WTC11 (cell line): ENCODE results near the gene OPRM1. TPM values are rescaled to one million over a fixed set of nuclear protein-coding genes. Genes with fewer than 3 reads are reported as not detected.
A peak's percentile ranks its signal among the peaks of the same experiment; 100 is the strongest.

Experiments used
- ATAC-seq: fragments of 200-7000 bp; cut with Tn5 transposase; 2 replicates; pipeline ENCODE4 v1.10.0; 2021; ENCODE audit warnings: mild to moderate bottlenecking, moderate library complexity
- CTCF ChIA-PET: fragments of 300-600 bp; sonication (Branson Sonifier 250); formaldehyde crosslinking; loops from one replicate; lab custom pipeline; 2021; ENCODE audit warnings: antibody characterized with exemption; lab: Charles Lee
- POLR2A ChIA-PET: fragments of 350-600 bp; sonication (Branson Sonifier 250); formaldehyde crosslinking; loops from one replicate; lab custom pipeline; 2021; ENCODE audit warnings: antibody characterized with exemption; lab: Charles Lee
- DNase-seq: peaks from one replicate; pipeline ENCODE4 v3.0.0; 2021; ENCODE audit warnings: low spot score
- H3K27ac Mint-ChIP-seq: 2 replicates; pipeline ENCODE4 v1.8.0; 2021; ENCODE audit warnings: mixed read lengths
- H3K27me3 Mint-ChIP-seq: 2 replicates; pipeline ENCODE4 v1.8.0; 2021; ENCODE audit warnings: low read depth, mild to moderate bottlenecking, moderate library complexity, mixed read lengths
- H3K36me3 Mint-ChIP-seq: 2 replicates; pipeline ENCODE4 v1.8.0; 2021; ENCODE audit warnings: mixed read lengths
- H3K4me1 Mint-ChIP-seq: 2 replicates; pipeline ENCODE4 v1.8.0; 2022; ENCODE audit warnings: mixed read lengths
- H3K4me3 Mint-ChIP-seq: 2 replicates; pipeline ENCODE4 v1.8.0; 2021; ENCODE audit warnings: mild to moderate bottlenecking, moderate library complexity, mixed read lengths
- H3K9me3 Mint-ChIP-seq: 2 replicates; pipeline ENCODE4 v1.8.0; 2021; ENCODE audit warnings: mixed read lengths
- CBFB ChIP-seq: sonication (generic); formaldehyde crosslinking; IDR thresholded peaks from 2 replicates; pipeline ENCODE4 v1.8.1; 2022; ENCODE audit warnings: mild to moderate bottlenecking, low read depth, missing genetic modification reagents
- CTCF ChIP-seq: fragments of 200-600 bp; IDR thresholded peaks from 2 replicates; pipeline ENCODE4 v1.8.0; 2022; ENCODE audit warnings: antibody characterized with exemption
- E2F1 ChIP-seq: sonication (generic); formaldehyde crosslinking; IDR thresholded peaks from 2 replicates; pipeline ENCODE4 v1.8.0; 2022; ENCODE audit warnings: mild to moderate bottlenecking, missing genetic modification reagents
- E2F4 ChIP-seq: sonication (generic); formaldehyde crosslinking; IDR thresholded peaks from 2 replicates; pipeline ENCODE4 v1.8.1; 2022; ENCODE audit warnings: low read depth, mild to moderate bottlenecking, moderate library complexity, missing genetic modification reagents, borderline replicate concordance
- GTF2I ChIP-seq: fragments of 250-450 bp; sonication (Bioruptor Pico); conservative IDR thresholded peaks from 2 replicates; pipeline ENCODE4 v1.4.0; 2021; ENCODE audit warnings: mild to moderate bottlenecking
- IRF1 ChIP-seq: sonication (generic); formaldehyde crosslinking; IDR thresholded peaks from 2 replicates; pipeline ENCODE4 v1.8.0; 2023; ENCODE audit warnings: missing genetic modification reagents
- OVOL2 ChIP-seq: fragments of 250-450 bp; sonication (Bioruptor Pico); IDR thresholded peaks from 2 replicates; pipeline ENCODE4 v1.9.0; 2021; ENCODE audit warnings: mild to moderate bottlenecking, borderline replicate concordance
- PREB ChIP-seq: sonication (generic); formaldehyde crosslinking; IDR thresholded peaks from 2 replicates; pipeline ENCODE4 v1.8.1; 2022; ENCODE audit warnings: mild to moderate bottlenecking, missing genetic modification reagents, moderate library complexity, borderline replicate concordance
- SMAD4 ChIP-seq: sonication (generic); formaldehyde crosslinking; IDR thresholded peaks from 2 replicates; pipeline ENCODE4 v1.8.0; 2022; ENCODE audit warnings: mild to moderate bottlenecking, missing genetic modification reagents
- ZBTB43 ChIP-seq: sonication (generic); formaldehyde crosslinking; IDR thresholded peaks from 2 replicates; pipeline ENCODE4 v1.8.1; 2023; ENCODE audit warnings: mild to moderate bottlenecking, missing genetic modification reagents
- ZNF121 ChIP-seq: sonication (generic); formaldehyde crosslinking; IDR thresholded peaks from 2 replicates; pipeline ENCODE4 v1.8.0; 2023; ENCODE audit warnings: missing genetic modification reagents
- ZNF396 ChIP-seq: fragments of 250-450 bp; sonication (Bioruptor Pico); IDR thresholded peaks from 2 replicates; pipeline ENCODE4 v1.8.0; 2021; ENCODE audit warnings: mild to moderate bottlenecking, moderate library complexity, borderline replicate concordance
- ZSCAN18 ChIP-seq: fragments of 250-450 bp; sonication (Bioruptor Pico); IDR thresholded peaks from 2 replicates; pipeline ENCODE4 v2.1.2; 2022; ENCODE audit warnings: mild to moderate bottlenecking, moderate library complexity
- total RNA-seq: library from RNA; stranded (reverse); gene quantifications from 3 replicates; pipeline ENCODE4 v1.2.3, GENCODE V29; 2021

OPRM1 gene
- total RNA-seq, 1 experiment from 2014 or later, result not detected

- no peak overlapping the region for H3K4me3 Mint-ChIP-seq
- ChIA-PET CTCF (interaction anchor here (1.0 kb wide), 1 partner anchor 402 kb away, joined by 3 read pairs; no protein-coding TSS in a partner anchor), POLR2A (no interaction called here)
- no peaks in the 10 kb centered on the region for H3K36me3 Mint-ChIP-seq
- peaks cover 27% of the 10 kb centered on the region for H3K4me1 Mint-ChIP-seq
- H3K27me3 Mint-ChIP-seq, result no peaks in the 10 kb centered on the region
- ATAC-seq (no peak), DNase-seq (no peak)
- no peak overlapping the region for H3K27ac Mint-ChIP-seq
- H3K9me3 Mint-ChIP-seq, result 0 out of 2 replicates have a peak, but pooled peaks cover 6% of the 10 kb centered on the region
- TF ChIP-seq SMAD4 (CRISPR knock-in tag) (no peak), IRF1 (no peak), E2F1 (CRISPR knock-in tag) (no peak), E2F4 (CRISPR knock-in tag) (no peak)
Observed at GRCh38 chr6:154140743-154141142, 101.7 kb downstream of the OPRM1 start.

- Mint-ChIP-seq H3K27me3 (no peaks in the 10 kb centered on the region), H3K4me1 (peaks cover 27% of the 10 kb centered on the region), H3K4me3 (no peak overlapping the region)
- ChIA-PET CTCF (no interaction called here), POLR2A (no interaction called here)
- no peak for TF ChIP-seq ZNF121 (CRISPR knock-in tag)
- TF ChIP-seq, all 79 proteins: peak for 0
- peaks cover 21% of the 10 kb centered on the region for H3K9me3 Mint-ChIP-seq
- ATAC-seq, result no peak
- DNase-seq, result no peak
- no peak overlapping the region for H3K27ac Mint-ChIP-seq
- H3K36me3 Mint-ChIP-seq, result no peaks in the 10 kb centered on the region
Observed at GRCh38 chr6:154143753-154144152, 104.7 kb downstream of the OPRM1 start.

- CTCF ChIA-PET, result interaction anchor here (0.7 kb wide), 1 partner anchor 120 kb away, joined by 4 read pairs; no protein-coding TSS in a partner anchor
- H3K27ac Mint-ChIP-seq, result no peak overlapping the region
- no peak overlapping the region for H3K4me3 Mint-ChIP-seq
- peaks cover 17% of the 10 kb centered on the region for H3K36me3 Mint-ChIP-seq
- H3K4me1 Mint-ChIP-seq, result peaks cover 4% of the 10 kb centered on the region
- H3K9me3 Mint-ChIP-seq, result peaks cover 28% of the 10 kb centered on the region
- DNase-seq (peak; percentile 51), ATAC-seq (no peak)
- POLR2A ChIA-PET, result no interaction called here
- no peaks in the 10 kb centered on the region for H3K27me3 Mint-ChIP-seq
- no peak for TF ChIP-seq CBFB (CRISPR knock-in tag)
- peak; percentile 74 for TF ChIP-seq CTCF
- TF ChIP-seq ZBTB43, result no peak
- TF ChIP-seq ZNF396 (CRISPR knock-in tag), result no peak
Observed at GRCh38 chr6:154154389-154154967, 115.4 kb downstream of the OPRM1 start.

GRCh38 chr6:154156135-154156896, 117.3 kb downstream of the OPRM1 start:
- no peak overlapping the region for H3K4me3 Mint-ChIP-seq
- ChIA-PET CTCF (no interaction called here), POLR2A (no interaction called here)
- no peak overlapping the region for H3K27ac Mint-ChIP-seq
- H3K9me3 Mint-ChIP-seq, result peaks cover 20% of the 10 kb centered on the region
- no peaks in the 10 kb centered on the region for H3K27me3 Mint-ChIP-seq
- ATAC-seq (peak; percentile 97), DNase-seq (peak; percentile 50)
- H3K4me1 Mint-ChIP-seq, result peaks cover 4% of the 10 kb centered on the region
- TF ChIP-seq PREB (CRISPR knock-in tag) (no peak), GTF2I (CRISPR knock-in tag) (no peak), ZSCAN18 (CRISPR knock-in tag) (no peak), OVOL2 (CRISPR knock-in tag) (no peak)
- H3K36me3 Mint-ChIP-seq, result peaks cover 17% of the 10 kb centered on the region
